NCI-H2081 treated with DMSO at 0.1 percent for 48 hours (cell line): ENCODE data around the gene MMAB.

ENCODE experiments used
- DNase-seq: peaks from one replicate; lab custom pipeline; 2025; lab: John Stamatoyannopoulos, UW

The MMAB gene

DNA sequence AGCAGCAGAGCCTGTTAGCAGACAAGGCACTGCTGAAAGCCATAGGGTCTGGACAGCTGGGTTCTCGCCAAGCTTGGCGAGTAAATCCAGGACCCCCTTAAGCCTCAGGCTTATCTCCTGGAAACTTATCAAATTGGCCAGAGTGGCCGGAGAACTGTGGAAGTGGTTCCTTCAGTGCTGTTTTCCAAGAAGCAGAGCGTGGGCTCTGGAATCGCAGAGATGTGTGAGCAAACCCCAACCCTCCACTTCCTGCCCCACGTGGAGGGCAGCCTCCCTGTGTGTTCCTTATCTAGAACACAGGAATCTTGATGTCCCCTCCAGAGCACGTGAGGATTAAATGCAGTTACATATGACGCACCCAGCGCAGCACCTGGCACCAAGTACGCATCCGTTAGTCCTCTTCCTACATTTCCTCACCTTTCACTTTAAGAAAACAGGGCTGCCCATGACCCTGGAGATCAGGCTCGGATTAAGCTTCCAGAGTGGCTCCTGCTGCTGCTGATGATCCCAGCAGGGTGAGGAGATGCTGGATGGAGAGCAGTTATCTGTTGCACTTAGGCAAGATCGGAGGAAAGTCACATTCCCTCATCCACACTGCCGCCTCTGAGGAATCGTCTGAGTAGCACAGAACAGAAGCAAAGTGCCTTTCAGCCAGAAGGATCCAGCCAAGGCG lies 35.0 kb downstream of the MMAB start:
- DNase-seq: no peak

DNA sequence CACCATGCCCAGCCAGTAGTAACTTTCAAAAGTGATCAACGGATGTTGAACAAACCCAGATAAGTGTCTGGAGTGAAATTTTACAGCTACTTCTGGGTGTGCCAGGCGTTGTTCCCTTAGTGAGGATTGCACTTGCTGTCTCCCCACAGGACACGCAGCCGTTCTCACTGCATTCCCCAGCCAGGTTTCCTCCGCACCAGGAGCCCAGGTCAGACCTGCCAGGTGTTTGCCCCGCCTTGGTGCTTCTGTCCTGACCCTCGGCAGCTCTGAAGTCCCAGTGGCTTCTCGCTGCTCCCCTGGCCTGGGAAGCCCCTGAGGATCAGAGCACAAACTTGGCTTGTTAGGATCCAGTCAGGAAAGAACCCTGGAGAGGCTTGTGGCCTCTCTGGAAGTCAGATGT lies 36.2 kb downstream of the MMAB start:
- no peak for DNase-seq

DNA sequence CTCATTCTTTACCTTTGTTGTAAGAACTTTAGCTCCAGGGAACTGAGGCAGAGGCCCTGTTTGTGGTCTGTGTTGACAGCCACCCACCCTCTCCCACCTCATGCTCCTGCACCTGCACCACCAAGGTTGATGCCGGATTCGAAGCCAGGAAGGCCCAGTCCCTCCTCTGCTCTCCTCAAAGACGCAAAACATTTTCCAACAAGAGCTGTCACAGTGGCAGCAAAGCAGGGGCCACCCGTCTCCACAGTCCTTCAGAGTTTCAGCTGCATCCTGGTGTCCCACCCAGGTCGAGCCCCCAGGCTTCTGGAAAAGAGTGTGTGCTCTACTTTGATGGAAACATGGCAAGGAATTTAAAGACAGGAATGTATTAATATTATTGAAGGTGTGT lies 37.4 kb downstream of the MMAB start:
- no peak for DNase-seq

DNA sequence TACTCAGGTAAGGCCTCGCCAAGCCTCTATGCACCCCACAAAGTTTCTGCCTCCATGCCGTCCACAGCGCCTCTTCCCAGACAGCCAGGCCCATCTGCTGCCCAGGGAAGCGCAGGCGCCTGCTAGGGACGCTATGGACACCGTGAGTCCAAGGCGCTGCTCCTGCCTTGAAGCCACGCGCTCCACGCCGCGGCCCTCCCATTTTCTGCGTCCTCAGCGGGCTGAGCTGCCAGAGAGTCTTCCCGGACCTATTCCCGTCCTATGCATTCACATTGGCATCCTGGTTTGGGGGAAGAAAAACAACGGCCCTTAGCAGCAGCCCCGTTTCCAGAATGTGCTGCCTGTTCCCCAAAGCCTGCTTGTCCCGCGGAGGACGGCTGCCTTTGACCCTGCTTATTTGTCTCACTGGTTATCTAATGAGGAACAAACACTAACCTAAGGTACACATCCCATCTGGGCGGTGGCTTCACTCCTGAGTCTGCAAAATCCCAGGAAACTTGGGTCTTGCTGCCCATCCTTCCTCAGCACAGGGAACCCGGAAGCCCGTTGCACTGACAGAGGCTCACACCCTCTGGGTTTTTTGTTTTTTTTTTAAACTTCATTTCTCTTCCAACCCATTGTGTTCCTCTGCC lies 38.0 kb downstream of the MMAB start:
- DNase-seq: no peak

DNA sequence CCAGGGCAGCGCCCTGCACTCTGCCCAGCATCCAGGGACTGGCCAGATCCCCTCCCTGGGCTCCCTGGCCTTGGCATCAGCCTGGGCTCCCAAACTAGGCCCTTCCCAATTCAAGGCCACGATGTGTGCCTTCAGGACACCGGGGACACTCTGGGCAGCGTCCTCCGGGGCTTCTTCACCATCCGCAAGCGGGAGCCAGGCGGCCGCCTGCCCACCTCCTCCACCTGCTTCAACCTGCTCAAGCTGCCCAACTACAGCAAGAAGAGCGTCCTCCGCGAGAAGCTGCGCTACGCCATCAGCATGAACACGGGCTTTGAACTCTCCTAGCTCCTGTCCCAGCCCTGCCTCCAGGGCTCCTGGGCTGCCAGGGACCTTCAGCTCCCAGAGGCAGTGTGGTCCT lies 38.8 kb downstream of the MMAB start:
- DNase-seq: no peak

DNA sequence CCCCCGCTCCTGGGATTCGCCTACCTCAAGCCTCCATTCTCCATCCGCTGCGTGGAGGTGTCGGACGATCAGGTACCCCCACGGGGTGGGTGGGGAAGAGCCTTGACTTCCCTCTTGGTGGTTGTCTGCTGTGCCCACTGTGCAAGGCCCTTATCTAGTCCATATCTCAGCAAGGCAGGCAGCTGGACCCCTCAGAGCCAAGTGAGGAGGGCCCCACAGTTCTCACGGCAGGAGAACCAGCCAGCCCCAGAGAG lies 39.9 kb downstream of the MMAB start:
- DNase-seq: no peak

DNA sequence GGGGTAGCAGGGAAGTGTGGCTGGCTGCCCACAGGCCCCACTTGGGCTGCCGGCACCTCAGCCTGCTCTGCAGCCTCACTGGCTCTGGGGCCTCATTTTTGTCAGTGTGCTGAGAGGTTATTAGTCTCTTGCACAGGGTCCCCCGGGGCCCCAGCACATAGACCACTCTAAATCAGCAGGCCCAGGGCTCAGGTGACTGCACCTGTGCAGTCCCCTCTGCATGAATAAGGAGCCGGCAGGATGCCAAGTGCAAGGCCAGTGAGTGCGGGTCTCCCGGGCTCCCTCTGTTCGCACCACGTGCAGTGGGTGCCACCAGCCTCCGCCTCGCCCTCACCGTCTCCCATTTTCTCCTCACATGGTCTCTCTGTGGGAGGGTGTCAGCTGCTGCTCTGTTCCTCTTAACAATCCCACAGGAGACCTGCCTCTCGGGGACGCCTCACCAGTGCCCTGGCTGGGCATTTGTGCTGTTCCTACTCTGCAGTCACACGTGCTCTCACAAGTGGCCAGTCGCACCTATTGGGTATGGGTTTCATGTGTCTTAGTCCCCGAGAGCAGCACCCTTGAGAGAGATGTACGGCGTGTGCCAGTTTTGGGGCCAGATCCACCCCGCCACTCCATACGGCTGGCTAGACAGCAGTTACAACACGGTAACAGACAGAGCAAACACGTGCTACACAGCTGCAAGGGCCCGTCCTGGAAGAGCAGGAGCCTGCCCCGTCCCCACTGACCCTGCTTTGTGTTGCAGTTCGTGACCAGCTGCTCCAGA lies 40.4 kb downstream of the MMAB start:
- no peak for DNase-seq

DNA sequence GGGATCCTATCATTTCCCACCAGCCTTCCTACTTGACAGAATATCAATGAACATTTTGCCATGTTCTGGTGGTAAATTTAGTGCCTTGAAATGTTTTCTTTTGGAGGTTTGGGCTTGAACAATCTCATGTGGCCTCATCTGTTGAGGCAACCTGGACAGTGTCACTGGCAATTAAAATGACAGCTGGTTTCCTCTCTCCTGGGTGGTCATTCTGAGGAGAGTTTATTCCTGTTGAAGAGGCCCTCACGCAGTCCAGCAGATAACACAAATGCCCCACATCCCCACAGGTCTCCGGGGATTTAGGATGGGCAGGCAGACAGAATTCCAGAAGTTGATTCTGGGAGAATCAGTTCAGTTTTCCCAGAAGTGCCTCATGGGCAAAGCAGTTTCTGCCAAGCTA lies 41.9 kb downstream of the MMAB start:
- no peak for DNase-seq

DNA sequence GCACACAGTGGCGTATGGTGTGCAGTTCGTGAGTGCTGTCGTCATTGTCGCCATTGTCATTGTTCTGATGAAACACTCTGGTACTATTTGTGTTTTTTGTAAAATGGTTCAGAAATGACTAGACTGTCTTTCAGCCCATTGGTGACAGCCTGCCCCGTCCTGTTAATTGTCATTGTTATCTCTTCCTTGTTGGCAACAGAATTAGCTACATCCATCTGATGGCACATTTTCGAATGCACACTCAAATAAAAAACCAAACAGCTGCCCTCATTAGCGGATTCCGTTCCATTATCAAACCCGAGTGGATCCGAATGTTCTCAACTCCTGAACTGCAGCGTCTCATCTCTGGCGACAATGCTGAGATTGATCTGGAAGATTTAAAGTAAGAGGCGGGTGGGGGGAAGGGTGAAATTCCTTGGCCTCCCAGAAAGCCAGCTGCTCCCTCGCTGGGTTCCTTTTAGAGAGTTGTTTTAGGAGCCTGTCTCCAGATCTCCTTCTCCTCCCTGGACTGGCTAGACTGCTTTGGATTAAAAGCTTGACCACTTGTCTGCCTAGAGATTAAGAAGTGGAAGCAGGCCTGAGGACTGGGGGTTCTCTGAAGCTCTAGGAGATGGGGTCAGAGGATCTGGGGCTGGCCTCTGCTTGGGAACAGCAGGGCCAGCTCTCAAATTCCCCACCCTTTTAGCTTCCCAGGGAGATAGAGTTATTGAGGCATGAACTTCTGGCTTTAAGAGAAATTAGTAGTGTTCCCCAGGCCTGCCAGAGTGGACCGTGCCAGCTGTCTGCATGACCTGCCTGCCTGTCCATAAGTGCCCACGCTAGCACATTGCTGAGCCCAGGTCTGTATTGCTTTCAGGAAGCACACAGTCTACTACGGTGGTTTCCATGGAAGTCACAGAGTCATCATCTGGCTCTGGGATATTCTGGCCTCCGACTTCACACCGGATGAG lies 43.3 kb downstream of the MMAB start:
- no peak for DNase-seq

DNA sequence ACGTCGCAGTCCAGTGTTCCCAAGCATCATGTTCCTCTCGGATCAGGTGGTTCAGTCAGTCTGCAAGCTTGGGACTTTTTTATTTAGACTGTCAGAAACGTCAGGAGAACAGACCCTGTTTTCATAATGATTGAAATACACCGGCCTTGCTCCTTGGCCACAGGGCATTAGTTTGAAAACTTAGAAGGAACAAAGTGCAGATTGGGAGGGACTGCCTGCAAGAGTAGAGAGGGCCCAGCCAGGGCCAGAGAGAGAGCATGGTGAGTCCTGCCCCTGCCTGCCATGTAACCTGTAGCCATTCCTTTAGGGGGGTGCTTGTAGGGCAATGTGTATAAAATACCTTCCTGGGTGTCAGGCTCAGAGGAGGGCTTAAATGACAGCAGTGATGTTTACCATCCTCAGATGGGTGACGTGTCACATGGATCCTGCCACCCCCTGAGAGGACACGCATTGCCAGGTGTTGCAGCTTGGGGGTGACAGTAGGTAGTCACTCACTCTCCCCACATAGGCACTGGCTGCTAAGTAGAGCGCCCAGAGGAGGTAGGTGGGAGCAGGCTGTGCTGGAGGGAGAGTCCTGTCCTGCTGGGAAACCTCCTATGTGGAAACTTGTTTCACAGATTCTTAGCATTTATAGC lies 45.7 kb downstream of the MMAB start:
- no peak for DNase-seq

DNA sequence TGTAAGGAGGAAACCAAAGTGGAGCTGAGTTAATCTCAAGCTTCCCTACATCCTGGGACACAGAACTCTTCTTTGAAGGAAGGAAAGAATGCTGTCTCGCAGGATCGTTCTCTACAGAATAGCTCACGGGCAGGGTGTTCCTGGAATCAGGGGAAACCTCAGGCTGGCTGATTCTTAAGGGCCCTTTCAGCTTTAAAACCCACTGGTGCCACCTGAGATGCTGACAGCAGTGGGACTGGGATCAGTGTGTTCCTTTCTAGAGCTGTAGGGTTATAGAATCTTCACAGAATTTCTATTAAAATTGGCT lies 48.1 kb downstream of the MMAB start:
- no peak for DNase-seq

DNA sequence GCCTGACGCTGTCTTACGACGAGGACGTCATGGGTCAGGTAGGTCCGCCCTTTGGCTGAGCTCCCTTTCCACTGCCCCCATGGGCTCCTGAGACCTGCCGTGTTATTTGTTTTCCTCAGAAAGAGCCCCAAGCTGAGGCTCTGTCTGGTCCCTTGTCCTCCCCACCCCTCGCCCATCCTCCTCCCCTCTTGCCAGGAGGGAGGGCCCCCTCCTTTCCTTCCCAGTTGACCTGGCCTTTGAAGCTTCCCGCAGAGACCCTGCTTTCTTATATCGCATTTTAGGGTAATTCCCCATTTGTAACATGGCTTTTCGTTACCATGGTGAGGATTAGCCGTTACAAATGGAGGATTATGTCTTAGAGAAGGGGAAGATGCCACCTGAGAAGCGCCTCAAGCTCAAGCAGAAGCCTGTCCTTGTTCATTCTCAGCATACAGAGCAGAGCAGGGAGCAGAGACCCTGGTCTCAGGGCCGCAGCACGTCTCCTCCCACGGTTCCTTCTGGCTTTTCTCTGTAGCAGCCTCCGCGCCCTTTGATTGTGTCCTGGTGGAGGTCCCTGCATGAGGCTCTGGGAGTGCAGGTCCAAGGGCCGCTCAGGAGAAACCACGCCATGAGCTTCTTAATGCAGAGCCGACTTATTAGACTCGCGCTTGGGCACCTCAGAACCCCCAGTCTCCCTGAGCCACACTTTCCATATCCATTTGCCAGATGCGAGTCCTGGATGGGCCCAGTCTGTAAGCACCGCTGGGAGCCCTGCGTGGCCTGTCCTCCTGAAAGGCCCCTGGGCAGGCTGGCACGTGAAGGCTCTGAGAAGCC lies 48.6 kb downstream of the MMAB start:
- no peak for DNase-seq

DNA sequence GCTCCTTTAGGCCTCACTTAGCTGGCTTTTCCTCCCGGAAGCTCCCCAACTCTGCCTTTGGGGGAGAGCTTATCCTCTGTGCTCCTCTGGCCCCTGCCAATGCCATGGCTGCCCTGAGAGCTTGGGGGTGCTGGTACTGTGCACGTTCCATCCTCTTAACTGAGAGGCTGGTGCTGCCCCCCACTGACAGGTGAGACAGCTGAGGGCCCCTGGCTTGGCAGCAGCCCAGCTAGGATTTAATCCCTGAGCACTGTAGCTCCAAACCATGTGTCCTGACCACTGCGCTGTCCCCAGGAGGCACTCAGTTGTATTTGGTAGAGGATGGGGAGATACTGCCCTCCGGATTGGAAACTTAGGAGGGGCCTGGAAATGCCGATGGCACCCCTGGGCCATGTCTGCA lies 49.8 kb downstream of the MMAB start:
- DNase-seq: no peak

DNA sequence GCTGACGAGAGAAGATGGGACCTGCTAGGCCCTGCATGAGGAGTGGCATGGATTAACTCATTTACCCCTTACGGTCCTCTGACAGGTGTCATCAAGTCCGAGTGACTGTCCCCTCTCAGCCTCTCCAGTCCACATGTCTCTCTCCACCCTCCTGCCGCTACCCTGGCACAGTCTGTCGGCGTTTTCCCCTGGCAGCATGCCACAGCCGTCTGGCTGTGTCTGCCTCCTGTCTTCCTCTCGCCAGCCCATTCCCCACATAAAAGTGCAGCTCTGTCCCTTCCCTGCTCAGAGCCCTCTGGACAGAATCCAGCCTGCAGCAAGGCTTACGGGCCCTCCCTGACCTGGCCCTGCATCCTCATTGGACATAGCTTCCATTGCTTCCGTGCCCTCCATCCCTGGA lies 50.2 kb downstream of the MMAB start:
- no peak for DNase-seq

DNA sequence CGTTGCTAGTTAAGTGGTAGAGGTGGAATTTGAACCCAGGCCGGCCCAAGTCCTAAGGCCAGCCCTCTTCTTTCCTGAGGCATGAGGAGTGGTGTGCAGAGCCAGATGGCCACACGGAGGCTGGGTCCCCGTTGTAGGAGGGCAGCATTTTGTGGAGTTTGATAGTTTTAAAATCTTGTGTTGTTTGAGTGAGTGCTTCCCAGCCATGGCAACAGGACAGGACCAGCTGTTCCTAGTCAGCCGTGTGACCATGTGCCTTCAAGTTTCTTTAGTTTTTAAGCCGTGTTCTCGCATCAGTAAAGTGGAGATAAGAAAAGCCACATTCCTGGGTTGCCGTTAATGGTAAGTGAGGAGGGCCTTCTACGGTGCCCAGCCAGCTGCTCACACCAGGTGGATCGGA lies 51.5 kb downstream of the MMAB start:
- no peak for DNase-seq

DNA sequence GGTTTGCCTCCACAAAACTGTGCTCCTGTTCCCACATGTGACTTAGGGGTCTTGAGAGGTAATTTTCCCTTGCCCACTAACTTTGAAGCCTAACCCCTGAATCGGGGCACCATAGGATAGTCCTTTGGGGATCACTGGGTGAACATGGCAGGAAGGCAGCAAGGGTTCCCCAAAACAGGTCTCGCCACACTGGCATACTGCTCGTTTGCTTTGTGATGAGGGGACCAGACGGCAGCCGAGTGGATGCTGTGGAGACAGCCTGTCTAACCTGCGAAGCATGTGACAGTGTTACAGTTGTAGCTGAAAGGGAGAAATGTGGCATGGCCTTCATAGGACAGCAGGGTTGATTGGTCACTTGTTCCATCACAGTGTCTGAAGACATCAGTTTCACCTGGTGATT lies 53.5 kb downstream of the MMAB start:
- no peak for DNase-seq

DNA sequence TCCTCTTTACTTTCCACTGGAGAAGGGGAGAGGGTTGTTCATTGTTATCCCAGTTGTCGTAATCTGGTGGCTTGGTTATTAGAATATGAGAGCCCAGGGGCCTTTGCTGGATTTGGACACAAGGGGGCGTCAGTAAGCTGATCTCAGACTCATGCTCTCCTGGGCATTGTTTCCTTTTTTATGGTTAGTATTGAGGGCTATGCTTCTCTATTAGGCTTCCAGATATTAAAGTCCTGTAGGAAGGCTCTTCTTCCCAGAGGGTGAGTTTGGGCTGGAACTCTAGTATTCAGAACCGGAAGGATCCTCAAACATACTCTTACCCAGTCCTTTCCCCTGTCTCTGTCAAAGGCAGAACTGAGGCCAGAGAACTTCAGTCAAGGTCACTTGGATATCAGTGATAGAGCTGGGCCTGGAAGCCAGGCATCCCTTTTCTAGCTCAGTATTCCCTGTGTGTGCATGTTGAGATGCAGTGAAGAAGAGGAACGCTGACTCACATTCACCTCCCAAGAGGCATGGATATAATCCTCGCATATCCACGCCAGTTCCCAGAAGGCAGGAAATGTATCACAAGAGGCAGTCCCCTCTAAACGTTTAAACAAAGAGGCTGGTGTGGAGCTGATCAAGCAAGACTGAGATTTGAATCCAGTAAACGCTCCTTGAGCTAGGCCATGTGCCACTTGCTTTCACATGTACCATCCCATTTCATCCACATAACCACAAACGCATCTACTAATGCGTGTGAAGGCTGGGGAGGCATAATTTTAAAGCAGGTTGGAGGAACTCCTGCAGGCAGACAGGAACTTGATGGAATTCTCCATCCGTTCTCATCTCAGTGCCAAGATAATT lies 54.3 kb downstream of the MMAB start:
- peak; percentile 41 for DNase-seq

DNA sequence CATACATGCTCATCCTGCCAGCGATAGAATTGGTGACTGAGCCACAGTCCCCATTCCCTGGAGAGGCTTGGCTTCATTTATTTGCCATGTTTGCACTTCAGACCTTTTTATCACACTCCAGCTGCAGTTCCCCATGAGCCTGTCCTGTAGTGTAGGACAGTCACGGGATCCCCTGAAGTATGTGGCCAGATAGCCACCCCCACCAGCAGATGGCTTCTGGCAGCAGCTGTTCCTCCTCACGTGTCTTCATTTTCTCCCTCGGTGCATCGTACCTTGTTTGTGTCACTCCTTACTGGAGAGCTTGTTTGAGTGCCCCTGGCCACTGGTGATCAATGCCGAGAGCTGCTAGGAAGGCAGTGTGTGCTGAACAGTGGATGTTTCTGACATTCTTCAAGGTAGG lies 55.7 kb downstream of the MMAB start:
- no peak for DNase-seq

DNA sequence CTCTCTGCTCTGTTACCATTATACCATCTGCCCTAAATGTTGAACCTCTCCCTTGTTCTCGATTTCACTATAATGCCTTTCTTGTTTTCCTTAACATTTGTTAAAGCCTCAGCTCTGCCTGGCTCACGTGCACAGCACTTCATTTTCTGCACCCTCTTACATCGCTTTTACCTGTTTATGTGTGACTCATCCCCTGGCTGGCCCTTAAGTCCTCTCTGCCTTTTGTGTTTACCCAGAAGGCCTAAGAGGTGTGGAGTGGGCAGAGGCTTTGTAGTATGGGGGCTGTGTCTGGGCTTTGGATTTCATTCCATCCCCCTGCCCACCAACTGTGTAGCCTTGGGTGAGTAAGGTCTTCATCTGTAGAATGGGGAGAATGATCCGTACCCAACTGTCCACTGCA lies 59.3 kb downstream of the MMAB start:
- no peak for DNase-seq

DNA sequence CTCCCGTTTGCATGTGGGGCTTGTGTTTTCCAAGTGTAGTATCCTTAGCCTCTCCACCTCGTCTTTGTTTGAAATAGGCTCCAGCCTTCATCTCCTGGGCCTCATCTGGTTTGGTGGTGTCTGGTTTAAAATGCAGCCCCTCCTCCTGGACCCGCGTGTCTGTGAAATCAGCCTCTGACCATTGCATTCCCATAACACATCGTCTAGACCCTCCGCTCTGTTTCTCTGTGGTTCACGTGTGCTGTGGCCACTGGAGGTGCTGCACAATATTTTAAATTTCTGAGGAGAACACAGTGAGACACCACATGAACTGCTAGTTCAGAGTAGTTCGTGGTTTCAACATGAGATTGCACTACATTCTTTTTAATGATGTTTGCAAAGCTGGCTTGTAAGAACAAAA lies 60.3 kb downstream of the MMAB start:
- DNase-seq: no peak

DNA sequence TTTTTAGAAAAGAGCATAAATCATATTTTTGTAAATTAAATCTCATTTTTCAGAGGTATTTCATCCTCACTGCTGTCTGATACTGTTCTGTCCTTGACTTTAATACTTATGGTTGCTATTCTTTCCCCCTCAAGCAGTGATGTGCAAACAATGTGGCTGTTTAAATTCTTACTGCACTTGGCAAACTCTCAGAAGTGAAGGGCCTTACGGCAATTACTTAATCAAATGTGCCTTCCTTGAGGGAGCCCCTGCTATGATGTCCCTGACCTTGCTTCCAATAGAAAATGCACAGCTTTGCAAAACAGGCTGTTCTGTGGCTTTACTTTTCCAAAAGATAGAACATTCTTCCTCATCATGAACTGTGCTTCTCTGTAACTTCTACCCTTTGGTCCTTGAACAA lies 60.7 kb downstream of the MMAB start:
- DNase-seq: no peak
